ENCODE results near the gene RUNX2.

RUNX2 gene

GRCh38 chr6:45353654-45354053 is 25.5 kb downstream of the RUNX2 start:
- H3K4me3 ChIP-seq (ENCODE audit: low read depth in 1 of 2, low read length in 2 of 2): no peak overlapping the region
- no peaks in the 10 kb centered on the region for H3K4me1 ChIP-seq (ENCODE audit: control insufficient read depth in 1 of 2, insufficient read depth in 2 of 2, low read length in 2 of 2)
- no peak overlapping the region for H3K27ac ChIP-seq (ENCODE audit: low read length)
- no peaks in the 10 kb centered on the region for H3K27me3 ChIP-seq (ENCODE audit: low read depth, low read length)
- no peaks in the 10 kb centered on the region for H3K9me3 ChIP-seq (ENCODE audit: control insufficient read depth in 1 of 2, low read length in 2 of 2)
- no peaks in the 10 kb centered on the region for H3K36me3 ChIP-seq (ENCODE audit: control insufficient read depth in 1 of 2, insufficient read depth in 2 of 2, low read length in 2 of 2)

GRCh38 chr6:45364466-45364865 is 36.3 kb downstream of the RUNX2 start:
- Histone ChIP-seq H3K9me3 (ENCODE audit: control insufficient read depth in 1 of 2, low read length in 2 of 2) (no peaks in the 10 kb centered on the region), H3K27me3 (ENCODE audit: low read depth, low read length) (no peaks in the 10 kb centered on the region), H3K27ac (ENCODE audit: low read length) (no peak overlapping the region), H3K36me3 (ENCODE audit: control insufficient read depth in 1 of 2, insufficient read depth in 2 of 2, low read length in 2 of 2) (no peaks in the 10 kb centered on the region), H3K4me1 (ENCODE audit: control insufficient read depth in 1 of 2, insufficient read depth in 2 of 2, low read length in 2 of 2) (no peaks in the 10 kb centered on the region), H3K4me3 (ENCODE audit: low read depth in 1 of 2, low read length in 2 of 2) (no peak overlapping the region)

DNA sequence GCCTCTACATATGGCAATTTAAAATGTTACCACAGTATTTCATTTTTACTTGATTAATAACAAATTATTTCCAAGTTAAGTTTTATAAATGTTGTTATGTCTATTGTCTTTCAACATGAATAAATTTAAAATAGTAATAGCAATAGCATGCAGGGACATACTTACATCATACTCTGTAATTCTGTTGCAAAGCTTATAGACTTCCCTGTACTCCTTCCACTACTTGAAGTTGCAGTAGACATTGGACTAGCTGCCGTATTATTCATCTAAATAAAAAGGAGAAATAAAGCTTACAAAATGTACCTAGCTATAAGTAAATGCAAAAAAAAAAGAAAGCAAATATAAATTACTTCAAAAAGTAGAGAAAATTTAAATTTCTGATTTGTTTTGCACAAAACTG is 36.9 kb downstream of the RUNX2 start:
- Histone ChIP-seq H3K4me3 (ENCODE audit: low read depth in 1 of 2, low read length in 2 of 2) (no peak overlapping the region), H3K27me3 (ENCODE audit: low read depth, low read length) (no peaks in the 10 kb centered on the region), H3K27ac (ENCODE audit: low read length) (no peak overlapping the region), H3K4me1 (ENCODE audit: control insufficient read depth in 1 of 2, insufficient read depth in 2 of 2, low read length in 2 of 2) (no peaks in the 10 kb centered on the region), H3K36me3 (ENCODE audit: control insufficient read depth in 1 of 2, insufficient read depth in 2 of 2, low read length in 2 of 2) (no peaks in the 10 kb centered on the region), H3K9me3 (ENCODE audit: control insufficient read depth in 1 of 2, low read length in 2 of 2) (no peaks in the 10 kb centered on the region)

DNA sequence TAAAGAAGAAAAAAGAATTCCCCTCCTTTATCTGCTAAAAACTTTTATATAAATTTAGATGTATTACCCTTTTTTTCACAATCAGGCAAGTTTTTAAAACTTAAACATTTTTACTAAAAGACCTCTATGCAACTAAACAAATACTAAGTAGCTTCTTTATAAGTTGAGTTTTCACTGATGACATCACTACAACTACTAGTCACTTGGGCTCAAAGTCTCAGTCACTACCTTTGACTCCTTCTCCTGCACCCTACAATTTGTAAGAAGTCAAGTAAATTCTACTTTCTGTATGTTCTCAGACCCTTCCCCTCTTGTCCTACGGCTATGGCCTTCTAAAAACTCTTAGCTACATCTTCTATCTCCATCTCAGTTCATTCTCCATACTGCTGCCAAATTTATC is 38.4 kb downstream of the RUNX2 start:
- H3K27ac ChIP-seq (ENCODE audit: low read length): no peak overlapping the region
- no peaks in the 10 kb centered on the region for H3K27me3 ChIP-seq (ENCODE audit: low read depth, low read length)
- H3K4me3 ChIP-seq (ENCODE audit: low read depth in 1 of 2, low read length in 2 of 2): no peak overlapping the region

GRCh38 chr6:45367999-45368398 is 39.9 kb downstream of the RUNX2 start:
- Histone ChIP-seq H3K36me3 (ENCODE audit: control insufficient read depth in 1 of 2, insufficient read depth in 2 of 2, low read length in 2 of 2) (no peaks in the 10 kb centered on the region), H3K27me3 (ENCODE audit: low read depth, low read length) (no peaks in the 10 kb centered on the region), H3K4me1 (ENCODE audit: control insufficient read depth in 1 of 2, insufficient read depth in 2 of 2, low read length in 2 of 2) (no peaks in the 10 kb centered on the region), H3K9me3 (ENCODE audit: control insufficient read depth in 1 of 2, low read length in 2 of 2) (no peaks in the 10 kb centered on the region), H3K4me3 (ENCODE audit: low read depth in 1 of 2, low read length in 2 of 2) (no peak overlapping the region), H3K27ac (ENCODE audit: low read length) (no peak overlapping the region)

More for the DNA sequence above, 38.4 kb downstream of the RUNX2 start:
- H3K9me3 ChIP-seq (ENCODE audit: control insufficient read depth in 1 of 2, low read length in 2 of 2): no peaks in the 10 kb centered on the region
- no peaks in the 10 kb centered on the region for H3K4me1 ChIP-seq (ENCODE audit: control insufficient read depth in 1 of 2, insufficient read depth in 2 of 2, low read length in 2 of 2)
- no peaks in the 10 kb centered on the region for H3K36me3 ChIP-seq (ENCODE audit: control insufficient read depth in 1 of 2, insufficient read depth in 2 of 2, low read length in 2 of 2)

GRCh38 chr6:45369870-45370269 is 41.7 kb downstream of the RUNX2 start:
- Histone ChIP-seq H3K36me3 (ENCODE audit: control insufficient read depth in 1 of 2, insufficient read depth in 2 of 2, low read length in 2 of 2) (no peaks in the 10 kb centered on the region), H3K4me1 (ENCODE audit: control insufficient read depth in 1 of 2, insufficient read depth in 2 of 2, low read length in 2 of 2) (no peaks in the 10 kb centered on the region), H3K4me3 (ENCODE audit: low read depth in 1 of 2, low read length in 2 of 2) (no peak overlapping the region), H3K27ac (ENCODE audit: low read length) (no peak overlapping the region), H3K9me3 (ENCODE audit: control insufficient read depth in 1 of 2, low read length in 2 of 2) (no peaks in the 10 kb centered on the region), H3K27me3 (ENCODE audit: low read depth, low read length) (no peaks in the 10 kb centered on the region)

DNA sequence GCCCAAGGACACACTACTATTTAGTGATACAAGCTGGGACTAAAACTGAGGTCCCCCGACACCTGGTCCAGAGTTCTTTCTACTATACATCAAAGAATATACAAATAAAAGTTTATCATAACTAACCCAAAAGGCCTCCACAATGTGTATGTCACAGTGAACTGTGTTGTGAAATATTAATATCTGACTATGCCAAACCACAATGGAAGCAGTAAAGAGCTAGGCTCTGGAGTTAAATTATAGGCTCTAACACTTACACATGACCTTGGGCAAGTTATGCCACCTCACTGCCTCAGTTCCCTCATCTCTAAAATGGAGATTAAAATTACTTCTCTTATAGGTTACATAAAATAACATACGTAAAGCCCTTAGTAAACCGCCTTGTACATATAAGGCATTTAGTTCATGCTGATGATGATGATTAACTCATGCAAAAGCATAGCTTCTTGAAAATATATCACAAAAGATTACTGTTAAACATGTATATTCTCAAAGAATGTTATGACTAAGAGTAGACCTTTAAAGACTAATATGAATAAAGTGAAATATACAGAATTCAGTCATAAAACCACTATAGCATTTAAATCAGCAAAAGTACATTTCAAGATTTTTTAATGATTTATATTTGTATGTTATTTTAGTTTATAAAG is 43.9 kb downstream of the RUNX2 start:
- peaks cover 0 to 1% of the 10 kb centered on the region in 2 donors for H3K4me1 ChIP-seq (ENCODE audit: control insufficient read depth in 1 of 2, insufficient read depth in 2 of 2, low read length in 2 of 2)
- no peak overlapping the region for H3K4me3 ChIP-seq (ENCODE audit: low read depth in 1 of 2, low read length in 2 of 2)
- no peak overlapping the region for H3K27ac ChIP-seq (ENCODE audit: low read length)
- no peaks in the 10 kb centered on the region for H3K36me3 ChIP-seq (ENCODE audit: control insufficient read depth in 1 of 2, insufficient read depth in 2 of 2, low read length in 2 of 2)
- no peaks in the 10 kb centered on the region for H3K27me3 ChIP-seq (ENCODE audit: low read depth, low read length)
- H3K9me3 ChIP-seq (ENCODE audit: control insufficient read depth in 1 of 2, low read length in 2 of 2): no peaks in the 10 kb centered on the region

DNA sequence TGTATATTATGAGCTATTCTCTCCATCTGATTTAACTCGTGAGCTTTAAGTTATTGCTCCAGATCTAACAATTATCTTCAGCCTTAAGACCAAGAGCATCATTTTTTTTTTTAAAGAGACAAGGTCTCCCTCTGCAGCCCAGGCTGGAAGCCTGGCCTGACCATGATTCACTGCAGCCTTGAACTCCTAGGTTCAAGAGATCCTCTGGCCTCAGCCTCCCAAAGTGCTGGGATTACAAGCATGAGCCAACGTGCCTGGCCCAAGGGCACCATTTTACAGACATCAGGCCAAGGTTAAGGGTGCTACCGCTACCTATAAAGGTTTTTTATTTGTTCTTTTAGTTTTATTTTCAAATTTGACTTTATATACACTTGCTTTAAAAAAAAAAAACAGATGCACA is 47.3 kb downstream of the RUNX2 start:
- Histone ChIP-seq H3K4me3 (ENCODE audit: low read depth in 1 of 2, low read length in 2 of 2) (no peak overlapping the region), H3K27me3 (ENCODE audit: low read depth, low read length) (no peaks in the 10 kb centered on the region), H3K4me1 (ENCODE audit: control insufficient read depth in 1 of 2, insufficient read depth in 2 of 2, low read length in 2 of 2) (peaks cover 0 to 10% of the 10 kb centered on the region in 2 donors), H3K36me3 (ENCODE audit: control insufficient read depth in 1 of 2, insufficient read depth in 2 of 2, low read length in 2 of 2) (no peaks in the 10 kb centered on the region), H3K9me3 (ENCODE audit: control insufficient read depth in 1 of 2, low read length in 2 of 2) (no peaks in the 10 kb centered on the region), H3K27ac (ENCODE audit: low read length) (no peak overlapping the region)

GRCh38 chr6:45376310-45377042 is 48.3 kb downstream of the RUNX2 start:
- Histone ChIP-seq H3K27ac (ENCODE audit: low read length) (peak overlapping the region; percentile 99), H3K36me3 (ENCODE audit: control insufficient read depth in 1 of 2, insufficient read depth in 2 of 2, low read length in 2 of 2) (no peaks in the 10 kb centered on the region), H3K27me3 (ENCODE audit: low read depth, low read length) (no peaks in the 10 kb centered on the region), H3K4me1 (ENCODE audit: control insufficient read depth in 1 of 2, insufficient read depth in 2 of 2, low read length in 2 of 2) (peaks cover 0 to 10% of the 10 kb centered on the region in 2 donors), H3K9me3 (ENCODE audit: control insufficient read depth in 1 of 2, low read length in 2 of 2) (no peaks in the 10 kb centered on the region), H3K4me3 (ENCODE audit: low read depth in 1 of 2, low read length in 2 of 2) (peak overlapping the region; percentile 74 to 95)

DNA sequence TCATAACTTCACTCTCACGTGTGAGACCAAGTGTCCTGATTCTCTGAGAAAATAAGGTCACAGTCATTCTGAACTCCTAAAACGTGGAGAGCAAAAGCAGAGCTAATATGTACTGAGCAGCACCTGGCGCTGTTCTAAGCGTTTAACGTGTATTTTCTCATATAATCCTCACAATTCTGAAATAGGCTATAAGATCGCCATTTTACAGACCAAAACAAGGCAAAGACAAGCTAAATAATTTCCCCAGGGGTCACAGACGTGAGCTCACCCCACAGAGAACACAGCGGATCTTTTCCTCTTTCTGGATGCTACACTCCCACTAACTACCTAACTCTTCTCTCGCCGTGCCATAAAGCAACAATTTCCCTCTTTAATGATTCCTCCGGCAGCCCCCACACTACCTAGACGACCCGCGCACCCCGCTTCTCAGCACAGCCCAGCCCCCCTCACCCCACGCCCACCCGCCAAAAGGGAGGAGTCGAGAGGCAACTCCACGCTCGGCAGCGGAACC is 49.0 kb downstream of the RUNX2 start:
- H3K27me3 ChIP-seq (ENCODE audit: low read depth, low read length): no peaks in the 10 kb centered on the region
- peak overlapping the region; percentile 99 for H3K27ac ChIP-seq (ENCODE audit: low read length)
- peak overlapping the region; percentile 74 to 95 for H3K4me3 ChIP-seq (ENCODE audit: low read depth in 1 of 2, low read length in 2 of 2)
- H3K36me3 ChIP-seq (ENCODE audit: control insufficient read depth in 1 of 2, insufficient read depth in 2 of 2, low read length in 2 of 2): no peaks in the 10 kb centered on the region
- no peaks in the 10 kb centered on the region for H3K9me3 ChIP-seq (ENCODE audit: control insufficient read depth in 1 of 2, low read length in 2 of 2)
- H3K4me1 ChIP-seq (ENCODE audit: control insufficient read depth in 1 of 2, insufficient read depth in 2 of 2, low read length in 2 of 2): peaks cover 0 to 10% of the 10 kb centered on the region in 2 donors

DNA sequence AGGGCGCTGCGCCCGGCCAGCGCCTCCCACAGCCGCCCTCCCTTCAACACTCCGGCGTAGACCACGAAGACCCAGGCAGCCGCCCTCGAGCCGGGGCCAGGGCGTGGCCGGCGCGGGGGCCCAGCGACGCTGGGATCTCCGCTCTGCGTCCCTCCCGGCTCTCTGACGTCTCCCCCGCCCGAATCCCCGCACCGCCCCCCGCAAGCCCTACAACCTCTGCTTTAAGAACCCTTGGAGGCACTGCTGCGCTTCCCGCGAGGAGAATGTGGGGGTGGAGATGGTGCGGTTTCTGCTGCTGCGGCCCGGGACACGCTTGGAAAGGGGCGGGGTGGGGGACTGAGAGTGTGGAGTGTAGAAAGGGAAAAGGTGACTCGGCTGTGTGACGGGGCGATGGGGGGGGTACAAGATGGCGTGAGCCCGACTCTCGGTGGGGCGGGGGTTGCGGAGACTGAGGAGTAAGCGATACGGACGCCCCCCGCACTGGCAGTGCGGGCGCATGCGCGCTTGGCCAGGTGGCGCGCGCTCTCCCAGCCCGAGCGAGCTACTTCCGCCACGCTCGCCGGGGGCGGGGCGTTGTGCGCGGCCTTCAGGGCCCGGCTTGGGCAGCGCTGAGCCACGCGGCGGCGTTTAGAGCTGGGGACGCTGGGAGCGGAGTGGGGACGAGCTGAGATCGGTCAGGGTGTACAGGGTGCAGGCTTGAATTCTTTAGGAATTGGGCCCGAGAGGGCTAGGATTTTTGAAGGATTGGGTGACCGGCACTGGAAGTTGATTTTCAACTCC is 49.6 kb downstream of the RUNX2 start, which contains the start of gene SUPT3H:
TSS of gene SUPT3H (minus strand) at position 381 of the 780 bp plus-strand sequence.
- Histone ChIP-seq H3K27ac (ENCODE audit: low read length) (peak within 1 kb of the TSS; percentile 99), H3K9me3 (ENCODE audit: control insufficient read depth in 1 of 2, low read length in 2 of 2) (no peaks in the 10 kb centered on the region), H3K27me3 (ENCODE audit: low read depth, low read length) (no peaks in the 10 kb centered on the region), H3K4me1 (ENCODE audit: control insufficient read depth in 1 of 2, insufficient read depth in 2 of 2, low read length in 2 of 2) (peaks cover 0 to 10% of the 10 kb centered on the region in 2 donors), H3K4me3 (ENCODE audit: low read depth in 1 of 2, low read length in 2 of 2) (peak within 1 kb of the TSS; percentile 74 to 95), H3K36me3 (ENCODE audit: control insufficient read depth in 1 of 2, insufficient read depth in 2 of 2, low read length in 2 of 2) (no peaks in the 10 kb centered on the region)

Data from muscle layer of duodenum (tissue), 2 donors.